ENCODE data around the gene PSKH1. TPM values are rescaled to one million over a fixed set of nuclear protein-coding genes. Genes with fewer than 3 reads are reported as not detected.

Gene PSKH1
- total and polyA plus RNA-seq, 2 donors from 2014 or later: 23.6 to 33.2 TPM

- H3K4me1 ChIP-seq (ENCODE audit: control insufficient read depth in 2 of 3, insufficient read depth in 2 of 3, low read depth in 1 of 3, low read length in 3 of 3): peaks cover 0 to 11% (median 0%) of the 10 kb centered on the region in 3 donors
- no peak for TF ChIP-seq CTCF (IDR thresholded peaks at IDR 0.05; ENCODE audit: borderline replicate concordance, extremely low read depth, insufficient read depth)
- no peak for DNase-seq
- H3K27ac ChIP-seq (ENCODE audit: low read depth in 2 of 2, low read length in 2 of 2): no peak overlapping the region
- no peak for FAIRE-seq
- intact Hi-C loops (cut with DNase I): no loop called here
- H3K36me3 ChIP-seq (ENCODE audit: control insufficient read depth in 2 of 3, insufficient read depth in 3 of 3, low read length in 3 of 3): peaks cover 4 to 77% (median 58%) of the 10 kb centered on the region in 3 donors
- no peak overlapping the region for H3K9ac ChIP-seq (ENCODE audit: low read length in 3 of 3)
- H3K4me3 ChIP-seq (ENCODE audit: low read length in 3 of 3): no peak overlapping the region
- H3K9me3 ChIP-seq (ENCODE audit: control insufficient read depth in 2 of 3, insufficient read depth in 1 of 3, low read length in 3 of 3): no peaks in the 10 kb centered on the region
- no peaks in the 10 kb centered on the region for H3K27me3 ChIP-seq (ENCODE audit: control insufficient read depth, insufficient read depth, low read length)
Measured at GRCh38 chr16:67879936-67880335, 13.1 kb upstream of the PSKH1 start.

DNA sequence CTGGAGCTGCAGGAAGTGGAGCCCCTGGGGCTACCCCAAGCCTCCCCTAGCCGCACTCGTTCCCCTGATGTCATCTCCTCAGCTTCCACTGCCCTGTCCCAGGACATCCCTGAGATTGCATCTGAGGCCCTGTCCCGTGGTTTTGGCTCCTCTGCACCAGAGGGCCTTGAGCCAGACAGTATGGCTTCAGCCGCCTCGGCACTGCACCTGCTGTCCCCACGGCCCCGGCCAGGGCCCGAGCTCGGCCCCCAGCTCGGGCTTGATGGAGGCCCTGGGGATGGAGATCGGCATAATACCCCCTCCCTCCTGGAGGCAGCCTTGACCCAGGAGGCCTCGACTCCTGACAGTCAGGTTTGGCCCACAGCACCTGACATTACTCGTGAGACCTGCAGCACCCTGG, 12.5 kb upstream of the PSKH1 start:
- Histone ChIP-seq H3K4me1 (ENCODE audit: control insufficient read depth in 2 of 3, insufficient read depth in 2 of 3, low read depth in 1 of 3, low read length in 3 of 3) (peaks cover 0 to 7% (median 0%) of the 10 kb centered on the region in 3 donors), H3K36me3 (ENCODE audit: control insufficient read depth in 2 of 3, insufficient read depth in 3 of 3, low read length in 3 of 3) (peaks cover 4 to 74% (median 58%) of the 10 kb centered on the region in 3 donors), H3K4me3 (ENCODE audit: low read length in 3 of 3) (no peak overlapping the region), H3K9me3 (ENCODE audit: control insufficient read depth in 2 of 3, insufficient read depth in 1 of 3, low read length in 3 of 3) (no peaks in the 10 kb centered on the region), H3K27ac (ENCODE audit: low read depth in 2 of 2, low read length in 2 of 2) (no peak overlapping the region), H3K27me3 (ENCODE audit: control insufficient read depth, insufficient read depth, low read length) (no peaks in the 10 kb centered on the region), H3K9ac (ENCODE audit: low read length in 3 of 3) (no peak overlapping the region)
- intact Hi-C loops (cut with DNase I): no loop called here
- DNase-seq: no peak
- FAIRE-seq: no peak
- TF ChIP-seq CTCF (IDR thresholded peaks at IDR 0.05; ENCODE audit: borderline replicate concordance, extremely low read depth, insufficient read depth): no peak

- H3K9me3 ChIP-seq (ENCODE audit: control insufficient read depth in 2 of 3, insufficient read depth in 1 of 3, low read length in 3 of 3): no peaks in the 10 kb centered on the region
- peaks cover 3 to 70% (median 56%) of the 10 kb centered on the region in 3 donors for H3K36me3 ChIP-seq (ENCODE audit: control insufficient read depth in 2 of 3, insufficient read depth in 3 of 3, low read length in 3 of 3)
- peaks cover 0 to 2% (median 0%) of the 10 kb centered on the region in 3 donors for H3K4me1 ChIP-seq (ENCODE audit: control insufficient read depth in 2 of 3, insufficient read depth in 2 of 3, low read depth in 1 of 3, low read length in 3 of 3)
- no peak for TF ChIP-seq CTCF (IDR thresholded peaks at IDR 0.05; ENCODE audit: borderline replicate concordance, extremely low read depth, insufficient read depth)
- H3K4me3 ChIP-seq (ENCODE audit: low read length in 3 of 3): no peak overlapping the region
- no peak overlapping the region for H3K9ac ChIP-seq (ENCODE audit: low read length in 3 of 3)
- no peaks in the 10 kb centered on the region for H3K27me3 ChIP-seq (ENCODE audit: control insufficient read depth, insufficient read depth, low read length)
- FAIRE-seq: no peak
- intact Hi-C loops (cut with DNase I): no loop called here
- no peak overlapping the region for H3K27ac ChIP-seq (ENCODE audit: low read depth in 2 of 2, low read length in 2 of 2)
- DNase-seq: no peak
Measured at GRCh38 chr16:67881621-67882161, 11.4 kb upstream of the PSKH1 start.
